Stimulated activated memory B cell treated with anti-CD40 and anti-IgM and Interleukin-4, amounts not matched to agents 10 μg/mL and 1 μg/mL and 100 μg/mL, for 72 hours (primary cell): ENCODE measurements around the gene TMEM244.
"Not testable (repeated sequence)": the region's sequence is repeated elsewhere in the genome, so short reads cannot be mapped to it uniquely, and the experiment has no call there.

Experiments used
- ATAC-seq: fragments of 150-1000 bp; cut with Tn5 transposase; 2 replicates; pipeline ENCODE4 v1.10.0; 2021
- H3K27ac Mint-ChIP-seq: one replicate; pipeline ENCODE4 v1.8.0; 2022; ENCODE audit warnings: mild to moderate bottlenecking, mixed read lengths
- H3K27me3 Mint-ChIP-seq: one replicate; pipeline ENCODE4 v1.8.0; 2022; ENCODE audit warnings: mixed read lengths
- H3K36me3 Mint-ChIP-seq: one replicate; pipeline ENCODE4 v1.8.0; 2022; ENCODE audit warnings: mixed read lengths
- H3K4me1 Mint-ChIP-seq: one replicate; pipeline ENCODE4 v1.8.0; 2022; ENCODE audit warnings: mixed read lengths
- H3K4me3 Mint-ChIP-seq: one replicate; pipeline ENCODE4 v1.8.0; 2022; ENCODE audit warnings: mild to moderate bottlenecking, moderate library complexity, mixed read lengths
- H3K9me3 Mint-ChIP-seq: one replicate; pipeline ENCODE4 v1.8.0; 2022; ENCODE audit warnings: mixed read lengths

TMEM244 gene

DNA sequence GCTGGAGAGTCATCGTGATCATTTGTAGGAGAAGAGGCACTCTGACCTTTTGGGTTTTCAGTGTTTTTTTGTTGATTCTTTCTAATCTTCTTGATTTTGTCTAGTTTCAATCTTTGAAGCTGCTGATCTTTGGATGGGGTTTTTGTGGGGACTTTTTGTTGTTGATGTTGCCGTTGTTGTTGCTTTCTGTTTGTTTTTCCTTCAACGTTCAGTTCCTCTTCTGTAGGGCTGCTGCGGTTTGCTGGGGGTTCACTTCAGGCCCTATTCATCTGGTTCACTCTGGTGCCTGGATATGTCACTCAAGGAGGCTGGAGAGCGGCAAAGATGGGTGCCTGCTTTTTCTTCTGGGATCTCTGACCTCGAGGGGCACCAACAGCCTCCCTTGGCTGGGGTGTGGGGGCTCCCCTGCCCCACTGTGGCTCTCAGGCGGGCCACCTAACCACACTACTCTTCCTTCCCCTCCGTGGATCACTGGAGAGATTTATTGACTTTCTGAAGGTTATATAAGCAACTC is 21.5 kb upstream of the TMEM244 start:
- H3K27me3 Mint-ChIP-seq = no peaks in the 10 kb centered on the region
- peak; percentile 89 for ATAC-seq
- peak overlapping the region; percentile 77 for H3K27ac Mint-ChIP-seq
- H3K4me1 Mint-ChIP-seq = peaks cover 41% of the 10 kb centered on the region
- peak overlapping the region; percentile 43 for H3K4me3 Mint-ChIP-seq
- H3K36me3 Mint-ChIP-seq = peaks cover 33% of the 10 kb centered on the region
- peaks cover 16% of the 10 kb centered on the region for H3K9me3 Mint-ChIP-seq

DNA sequence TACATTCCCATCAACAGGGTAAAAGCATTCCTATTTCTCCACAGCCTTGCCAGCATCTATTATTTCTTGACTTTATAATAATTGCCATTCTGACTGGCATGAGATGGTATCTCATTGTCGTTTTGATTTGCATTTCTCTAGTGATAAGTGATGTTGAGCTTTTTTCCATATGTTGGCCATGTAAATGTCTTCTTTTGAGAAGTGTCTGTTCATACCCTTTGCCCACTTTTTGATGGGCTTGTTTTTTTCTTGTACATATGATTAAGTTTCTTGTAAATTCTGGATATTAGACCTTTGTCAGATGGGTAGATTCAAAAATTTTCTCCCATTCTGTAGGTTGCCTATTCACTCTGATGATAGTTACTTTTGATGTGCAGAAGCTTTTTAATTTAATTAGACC is 16.8 kb upstream of the TMEM244 start:
- H3K4me1 Mint-ChIP-seq = peaks cover 58% of the 10 kb centered on the region
- not testable (repeated sequence) for H3K4me3 Mint-ChIP-seq, H3K27ac Mint-ChIP-seq, H3K27me3 Mint-ChIP-seq, ATAC-seq
- H3K36me3 Mint-ChIP-seq = peaks cover 33% of the 10 kb centered on the region
- peaks cover 15% of the 10 kb centered on the region for H3K9me3 Mint-ChIP-seq

- Mint-ChIP-seq H3K4me3 (peak overlapping the region; percentile 54), H3K36me3 (peaks cover 20% of the 10 kb centered on the region), H3K27me3 (no peaks in the 10 kb centered on the region), H3K9me3 (peaks cover 8% of the 10 kb centered on the region), H3K4me1 (peaks cover 38% of the 10 kb centered on the region), H3K27ac (peak overlapping the region; percentile 69)
- ATAC-seq = peak; percentile 73
Observed at GRCh38 chr6:129875610-129876520, 14.8 kb upstream of the TMEM244 start.

GRCh38 chr6:129874837-129875236 is 13.7 kb upstream of the TMEM244 start:
- Mint-ChIP-seq H3K27me3 (no peaks in the 10 kb centered on the region), H3K36me3 (peaks cover 12% of the 10 kb centered on the region), H3K4me3 (no peak overlapping the region), H3K27ac (no peak overlapping the region), H3K4me1 (peaks cover 28% of the 10 kb centered on the region), H3K9me3 (peaks cover 8% of the 10 kb centered on the region)
- ATAC-seq = no peak

GRCh38 chr6:129872586-129872985 is 11.5 kb upstream of the TMEM244 start:
- no peak overlapping the region for H3K4me3 Mint-ChIP-seq
- peaks cover 2% of the 10 kb centered on the region for H3K9me3 Mint-ChIP-seq
- H3K4me1 Mint-ChIP-seq = peaks cover 22% of the 10 kb centered on the region
- H3K27me3 Mint-ChIP-seq = no peaks in the 10 kb centered on the region
- H3K27ac Mint-ChIP-seq = no peak overlapping the region
- H3K36me3 Mint-ChIP-seq = no peaks in the 10 kb centered on the region
- ATAC-seq = no peak

- Mint-ChIP-seq H3K27ac (no peak overlapping the region), H3K9me3 (no peaks in the 10 kb centered on the region), H3K4me1 (peaks cover 29% of the 10 kb centered on the region), H3K27me3 (no peaks in the 10 kb centered on the region), H3K36me3 (no peaks in the 10 kb centered on the region), H3K4me3 (no peak overlapping the region)
- no peak for ATAC-seq
Observed at GRCh38 chr6:129871221-129871620, 10.1 kb upstream of the TMEM244 start.

DNA sequence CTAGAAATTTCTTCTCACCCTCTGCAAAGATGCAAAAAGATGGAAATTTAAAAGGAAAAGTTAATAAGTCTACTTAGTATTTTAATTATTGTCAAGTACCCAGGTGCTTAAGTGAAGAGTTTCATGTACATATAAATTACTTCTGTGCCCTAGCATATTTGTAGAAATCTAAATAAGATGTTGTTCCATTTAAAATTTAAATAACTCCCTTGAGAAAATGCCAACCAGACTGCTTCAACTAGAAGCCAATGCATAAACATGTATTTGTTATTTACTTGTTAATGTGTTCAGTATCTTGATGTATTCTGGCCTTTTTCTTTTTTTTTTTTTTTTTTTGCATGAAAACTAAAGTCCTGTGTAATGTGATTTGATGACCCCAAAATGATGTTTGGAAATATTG is 6.3 kb upstream of the TMEM244 start:
- Mint-ChIP-seq H3K4me1 (peaks cover 13% of the 10 kb centered on the region), H3K36me3 (no peaks in the 10 kb centered on the region), H3K9me3 (no peaks in the 10 kb centered on the region), H3K27ac (no peak overlapping the region), H3K27me3 (no peaks in the 10 kb centered on the region), H3K4me3 (no peak overlapping the region)
- no peak for ATAC-seq

DNA sequence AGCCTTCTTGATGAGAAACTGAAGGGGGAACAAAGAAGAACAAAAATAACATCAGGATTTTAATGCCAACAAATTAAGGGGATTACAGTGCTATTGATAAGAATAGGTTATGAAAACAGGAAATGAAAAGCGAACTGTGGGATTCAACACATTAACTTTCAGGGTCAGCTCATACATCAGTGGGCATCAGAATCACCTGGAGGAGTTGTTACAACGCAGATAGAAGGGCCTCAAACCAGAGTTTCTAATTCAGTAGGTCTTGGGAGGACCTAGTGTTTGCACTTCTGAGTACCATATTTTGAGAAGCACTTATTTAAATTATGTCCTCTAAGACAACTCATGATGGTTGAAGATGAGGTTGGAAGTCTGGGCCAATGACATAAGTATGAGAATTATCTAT is 5.6 kb upstream of the TMEM244 start:
- no peak for ATAC-seq
- Mint-ChIP-seq H3K36me3 (no peaks in the 10 kb centered on the region), H3K9me3 (no peaks in the 10 kb centered on the region), H3K27me3 (no peaks in the 10 kb centered on the region), H3K4me3 (no peak overlapping the region), H3K4me1 (peaks cover 13% of the 10 kb centered on the region), H3K27ac (no peak overlapping the region)

GRCh38 chr6:129866256-129866655 is 5.1 kb upstream of the TMEM244 start:
- H3K36me3 Mint-ChIP-seq = no peaks in the 10 kb centered on the region
- H3K9me3 Mint-ChIP-seq = no peaks in the 10 kb centered on the region
- H3K4me1 Mint-ChIP-seq = peaks cover 13% of the 10 kb centered on the region
- no peak overlapping the region for H3K4me3 Mint-ChIP-seq
- no peak overlapping the region for H3K27ac Mint-ChIP-seq
- ATAC-seq = no peak
- H3K27me3 Mint-ChIP-seq = no peaks in the 10 kb centered on the region

GRCh38 chr6:129865013-129865412 is 3.9 kb upstream of the TMEM244 start:
- no peaks in the 10 kb centered on the region for H3K9me3 Mint-ChIP-seq
- H3K27me3 Mint-ChIP-seq = no peaks in the 10 kb centered on the region
- ATAC-seq = no peak
- H3K4me3 Mint-ChIP-seq = no peak overlapping the region
- no peaks in the 10 kb centered on the region for H3K36me3 Mint-ChIP-seq
- H3K4me1 Mint-ChIP-seq = peaks cover 13% of the 10 kb centered on the region
- H3K27ac Mint-ChIP-seq = no peak overlapping the region

DNA sequence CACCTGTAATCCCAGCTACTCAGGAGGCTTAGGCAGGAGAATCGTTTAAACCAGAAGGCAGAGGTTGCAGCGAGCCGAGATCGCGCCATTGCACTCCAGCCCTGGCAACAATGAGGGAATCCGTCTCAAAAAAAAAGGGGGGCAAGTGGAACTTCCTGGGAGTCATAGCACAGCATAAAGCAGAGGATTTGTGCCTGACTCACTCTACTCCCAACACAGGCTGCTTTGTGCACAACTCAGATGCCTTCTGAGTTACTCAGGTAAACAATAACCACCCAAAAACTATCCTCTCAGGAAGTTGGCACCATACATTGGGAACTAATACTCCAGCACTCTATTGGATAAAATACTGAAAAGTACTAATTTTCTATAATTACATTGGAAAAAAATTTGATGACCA is 2.5 kb upstream of the TMEM244 start:
- Mint-ChIP-seq H3K4me3 (no peak overlapping the region), H3K9me3 (no peaks in the 10 kb centered on the region), H3K36me3 (no peaks in the 10 kb centered on the region), H3K27ac (no peak overlapping the region), H3K4me1 (peaks cover 13% of the 10 kb centered on the region), H3K27me3 (no peaks in the 10 kb centered on the region)
- ATAC-seq = no peak

DNA sequence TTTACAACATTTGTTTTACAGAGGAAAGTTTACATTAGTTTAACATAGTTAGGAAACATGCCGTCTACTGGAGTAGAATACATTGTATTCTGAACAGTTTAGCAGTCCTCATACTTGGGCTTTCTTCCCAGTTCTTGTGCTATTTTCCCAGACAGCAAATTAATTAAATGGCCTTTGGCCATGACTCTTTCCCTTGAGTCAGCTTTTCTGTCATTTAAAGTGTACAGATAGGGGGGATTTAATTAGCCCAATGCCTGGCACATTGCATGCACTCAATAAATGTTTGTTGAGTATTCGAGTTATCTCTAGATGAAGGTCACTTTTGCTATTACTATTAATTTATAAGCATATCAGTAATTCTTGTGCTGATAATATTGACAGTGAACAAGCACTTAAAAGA is 1.6 kb downstream of the TMEM244 start:
- Mint-ChIP-seq H3K9me3 (no peaks in the 10 kb centered on the region), H3K27me3 (no peaks in the 10 kb centered on the region), H3K4me3 (no peak overlapping the region), H3K36me3 (no peaks in the 10 kb centered on the region), H3K27ac (no peak overlapping the region), H3K4me1 (no peaks in the 10 kb centered on the region)
- no peak for ATAC-seq

DNA sequence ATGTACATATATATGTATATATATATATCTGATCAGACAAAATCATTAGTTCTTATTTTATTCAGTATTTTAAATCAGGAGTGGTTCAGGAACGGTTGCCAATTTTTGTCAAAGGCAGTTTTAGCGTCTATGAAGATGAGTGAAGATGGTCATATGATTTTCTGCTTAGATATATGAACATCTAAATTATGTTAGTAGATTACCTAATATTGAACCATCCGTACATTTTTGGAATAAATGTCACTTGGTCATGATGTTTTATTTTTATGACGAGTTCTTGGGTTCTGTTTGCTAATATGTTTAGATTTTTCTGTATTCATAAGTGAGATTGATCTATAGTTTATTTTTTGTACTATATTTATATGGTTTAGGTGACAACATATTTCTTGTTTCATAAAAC is 3.3 kb downstream of the TMEM244 start:
- ATAC-seq = no peak
- no peaks in the 10 kb centered on the region for H3K4me1 Mint-ChIP-seq
- no peaks in the 10 kb centered on the region for H3K9me3 Mint-ChIP-seq
- no peaks in the 10 kb centered on the region for H3K36me3 Mint-ChIP-seq
- H3K4me3 Mint-ChIP-seq = no peak overlapping the region
- no peak overlapping the region for H3K27ac Mint-ChIP-seq
- no peaks in the 10 kb centered on the region for H3K27me3 Mint-ChIP-seq

DNA sequence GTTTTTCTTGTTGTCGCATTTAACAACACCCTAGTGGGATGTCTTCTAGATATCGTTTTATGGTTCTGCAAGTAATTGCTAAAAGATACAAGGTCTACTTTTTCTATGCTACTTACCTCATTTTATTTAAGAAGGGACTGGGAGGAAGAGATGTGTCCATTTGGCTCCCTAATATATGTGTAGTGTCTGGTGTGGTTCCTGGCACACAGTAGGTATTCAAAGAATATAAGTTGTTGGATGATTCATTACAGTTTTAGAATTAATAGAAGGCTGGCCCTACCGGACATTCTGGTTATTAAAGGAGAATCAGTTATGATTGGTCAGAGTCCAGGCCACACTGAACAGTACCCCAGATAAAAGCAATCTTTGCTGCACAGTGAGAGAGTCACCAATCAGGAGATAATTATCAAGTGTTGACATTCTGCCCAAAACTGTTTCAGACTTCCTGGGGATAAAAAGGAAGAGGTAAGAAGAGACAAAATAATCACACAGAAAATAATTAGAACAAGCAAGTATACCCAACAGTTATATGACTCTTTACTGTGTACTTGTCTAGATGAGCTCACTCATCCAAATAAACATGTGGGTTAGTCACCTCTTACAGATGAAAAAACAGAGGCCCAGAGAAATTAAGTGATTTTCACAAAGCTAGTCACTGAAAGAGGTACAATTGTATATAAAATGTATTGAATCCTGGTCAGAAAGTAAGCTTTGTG is 7.0 kb downstream of the TMEM244 start:
- Mint-ChIP-seq H3K36me3 (no peaks in the 10 kb centered on the region), H3K27me3 (peaks cover 9% of the 10 kb centered on the region), H3K4me3 (no peak overlapping the region), H3K4me1 (no peaks in the 10 kb centered on the region), H3K27ac (no peak overlapping the region), H3K9me3 (no peaks in the 10 kb centered on the region)
- peak; percentile 40 for ATAC-seq

DNA sequence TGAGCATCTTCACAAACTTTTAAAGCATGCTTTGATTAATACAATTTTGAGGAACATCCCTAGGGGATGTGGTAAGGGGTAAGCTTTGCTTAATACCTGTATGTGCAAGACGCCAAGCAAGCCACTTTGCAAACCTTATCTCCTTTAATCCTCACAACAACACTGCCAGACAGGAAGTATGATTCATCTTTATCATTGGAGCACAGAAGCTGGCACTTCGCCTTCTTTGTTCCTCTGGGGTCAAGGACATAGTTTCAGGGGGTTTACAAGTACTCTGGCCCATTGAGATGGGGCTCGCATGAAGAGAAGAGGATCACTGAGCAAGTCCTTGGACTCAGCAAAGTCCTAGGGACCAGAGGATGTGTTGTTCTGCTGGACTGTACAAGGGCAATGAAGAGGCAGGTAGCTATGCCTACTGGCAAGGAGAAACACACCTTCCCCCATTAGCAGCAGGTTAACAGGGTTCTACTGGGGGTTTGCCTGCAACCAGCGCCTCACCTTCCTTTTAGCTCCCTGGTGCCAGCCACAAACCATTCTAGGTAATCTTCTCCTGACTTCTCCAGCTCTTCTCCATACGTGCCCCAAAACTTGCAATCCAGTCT is 8.8 kb downstream of the TMEM244 start:
- no peaks in the 10 kb centered on the region for H3K4me1 Mint-ChIP-seq
- no peak overlapping the region for H3K27ac Mint-ChIP-seq
- ATAC-seq = no peak
- H3K4me3 Mint-ChIP-seq = no peak overlapping the region
- H3K9me3 Mint-ChIP-seq = no peaks in the 10 kb centered on the region
- no peaks in the 10 kb centered on the region for H3K36me3 Mint-ChIP-seq
- peaks cover 19% of the 10 kb centered on the region for H3K27me3 Mint-ChIP-seq
